ENCODE data around the gene LRRC56.

Gene LRRC56

GRCh38 chr11:557328-558132 lies 20.2 kb downstream of the LRRC56 start:
- Histone ChIP-seq H3K27ac (ENCODE audit: extremely low read depth, low read depth, low read length) (no peak overlapping the region), H3K9me3 (ENCODE audit: control insufficient read depth, insufficient read depth, low read depth, low read length) (no peaks in the 10 kb centered on the region), H3K36me3 (ENCODE audit: control insufficient read depth in 2 of 2, insufficient read depth in 1 of 2, low read length in 2 of 2) (peaks cover 0 to 7% of the 10 kb centered on the region in 2 experiments; a peak in 1 of 3 replicates), H3K4me3 (ENCODE audit: low read depth, low read length) (no peak overlapping the region), H3K4me1 (ENCODE audit: control insufficient read depth, insufficient read depth, low read length) (no peaks in the 10 kb centered on the region)
- ChIA-PET POLR2A (interaction anchor here (1.4 kb wide), 1 partner anchor 9 kb away, joined by 3 read pairs; no protein-coding TSS in a partner anchor), CTCF (interaction anchor here (0.6 to 1.1 kb wide), 2 partner anchors 8 to 36 kb away, joined by 3 read pairs; no protein-coding TSS in a partner anchor)
- no peak for TF ChIP-seq ZNF391 (tag by site-specific recombination; IDR thresholded peaks at IDR 0.05; ENCODE audit: borderline replicate concordance, low read depth)
- TF ChIP-seq GLIS1 (tag by site-specific recombination; IDR thresholded peaks at IDR 0.05): peak; percentile 28; the same call in 1 of the 2 replicates
- 0 out of 2 replicates have a peak, but pooled peaks have one; percentile 2 for TF ChIP-seq EGR2 (tag by site-specific recombination; IDR thresholded peaks at IDR 0.05; ENCODE audit: low read depth)

GRCh38 chr11:558503-558902 lies 21.2 kb downstream of the LRRC56 start:
- ChIA-PET CTCF (no interaction called here), POLR2A (interaction anchor here (0.5 to 2.3 kb wide), 3 partner anchors 17 to 173 kb away, joined by 3 to 19 read pairs (median 6); partner anchors contain the start of genes HRAS and PHRF1)
- Histone ChIP-seq H3K9me3 (ENCODE audit: control insufficient read depth, insufficient read depth, low read depth, low read length) (no peaks in the 10 kb centered on the region), H3K27ac (ENCODE audit: extremely low read depth, low read depth, low read length) (no peak overlapping the region), H3K4me1 (ENCODE audit: control insufficient read depth, insufficient read depth, low read length) (no peaks in the 10 kb centered on the region), H3K36me3 (ENCODE audit: control insufficient read depth in 2 of 2, insufficient read depth in 1 of 2, low read length in 2 of 2) (peaks cover 0 to 17% of the 10 kb centered on the region in 2 experiments; a peak in 1 of 3 replicates), H3K4me3 (ENCODE audit: low read depth, low read length) (no peak overlapping the region)
- TF ChIP-seq ZNF704 (tag by site-specific recombination; IDR thresholded peaks at IDR 0.05) (no peak), ZNF239 (tag by site-specific recombination; IDR thresholded peaks at IDR 0.05) (no peak), KLF8 (tag by site-specific recombination; IDR thresholded peaks at IDR 0.05) (0 out of 2 replicates have a peak, but pooled peaks have one; percentile 17)
- TF ChIP-seq, protein P1, sequence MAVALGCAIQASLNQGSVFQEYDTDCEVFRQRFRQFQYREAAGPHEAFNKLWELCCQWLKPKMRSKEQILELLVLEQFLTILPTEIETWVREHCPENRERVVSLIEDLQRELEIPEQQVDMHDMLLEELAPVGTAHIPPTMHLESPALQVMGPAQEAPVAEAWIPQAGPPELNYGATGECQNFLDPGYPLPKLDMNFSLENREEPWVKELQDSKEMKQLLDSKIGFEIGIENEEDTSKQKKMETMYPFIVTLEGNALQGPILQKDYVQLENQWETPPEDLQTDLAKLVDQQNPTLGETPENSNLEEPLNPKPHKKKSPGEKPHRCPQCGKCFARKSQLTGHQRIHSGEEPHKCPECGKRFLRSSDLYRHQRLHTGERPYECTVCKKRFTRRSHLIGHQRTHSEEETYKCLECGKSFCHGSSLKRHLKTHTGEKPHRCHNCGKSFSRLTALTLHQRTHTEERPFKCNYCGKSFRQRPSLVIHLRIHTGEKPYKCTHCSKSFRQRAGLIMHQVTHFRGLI (tag by site-specific recombination; IDR thresholded peaks at IDR 0.05): 0 out of 2 replicates have a peak, but pooled peaks have one; percentile 51

- Histone ChIP-seq H3K27ac (ENCODE audit: extremely low read depth, low read depth, low read length) (no peak overlapping the region), H3K36me3 (ENCODE audit: control insufficient read depth in 2 of 2, insufficient read depth in 1 of 2, low read length in 2 of 2) (peaks cover 0 to 23% of the 10 kb centered on the region in 2 experiments; a peak in 1 of 3 replicates), H3K4me1 (ENCODE audit: control insufficient read depth, insufficient read depth, low read length) (no peaks in the 10 kb centered on the region), H3K9me3 (ENCODE audit: control insufficient read depth, insufficient read depth, low read depth, low read length) (no peaks in the 10 kb centered on the region), H3K4me3 (ENCODE audit: low read depth, low read length) (no peak overlapping the region)
- ChIA-PET CTCF (interaction anchor here (0.8 to 1.2 kb wide), 2 partner anchors 167 to 168 kb away, joined by 3 read pairs; no protein-coding TSS in a partner anchor), POLR2A (interaction anchor here (0.5 to 2.3 kb wide), 4 partner anchors 10 to 173 kb away, joined by 3 to 19 read pairs (median 5); partner anchors contain the start of genes HRAS and PHRF1)
- TF ChIP-seq ZNF221 (tag by site-specific recombination; IDR thresholded peaks at IDR 0.05; ENCODE audit: borderline replicate concordance) (no peak), ZNF23 (tag by site-specific recombination; IDR thresholded peaks at IDR 0.05; ENCODE audit: borderline replicate concordance) (no peak), ZNF112 (tag by site-specific recombination; IDR thresholded peaks at IDR 0.05) (no peak), ZNF391 (tag by site-specific recombination; IDR thresholded peaks at IDR 0.05; ENCODE audit: borderline replicate concordance, low read depth) (no peak), ZNF560 (tag by site-specific recombination; IDR thresholded peaks at IDR 0.05; ENCODE audit: borderline replicate concordance) (no peak), ZNF704 (tag by site-specific recombination; IDR thresholded peaks at IDR 0.05) (no peak), ZNF18 (tag by site-specific recombination; IDR thresholded peaks at IDR 0.05) (no peak), ZNF354C (tag by site-specific recombination; IDR thresholded peaks at IDR 0.05; ENCODE audit: borderline replicate concordance, low read depth) (no peak), ZNF654 (tag by site-specific recombination; IDR thresholded peaks at IDR 0.05; ENCODE audit: low read depth) (no peak), ZNF792 (tag by site-specific recombination; IDR thresholded peaks at IDR 0.05) (no peak)
- TF ChIP-seq, protein P2, sequence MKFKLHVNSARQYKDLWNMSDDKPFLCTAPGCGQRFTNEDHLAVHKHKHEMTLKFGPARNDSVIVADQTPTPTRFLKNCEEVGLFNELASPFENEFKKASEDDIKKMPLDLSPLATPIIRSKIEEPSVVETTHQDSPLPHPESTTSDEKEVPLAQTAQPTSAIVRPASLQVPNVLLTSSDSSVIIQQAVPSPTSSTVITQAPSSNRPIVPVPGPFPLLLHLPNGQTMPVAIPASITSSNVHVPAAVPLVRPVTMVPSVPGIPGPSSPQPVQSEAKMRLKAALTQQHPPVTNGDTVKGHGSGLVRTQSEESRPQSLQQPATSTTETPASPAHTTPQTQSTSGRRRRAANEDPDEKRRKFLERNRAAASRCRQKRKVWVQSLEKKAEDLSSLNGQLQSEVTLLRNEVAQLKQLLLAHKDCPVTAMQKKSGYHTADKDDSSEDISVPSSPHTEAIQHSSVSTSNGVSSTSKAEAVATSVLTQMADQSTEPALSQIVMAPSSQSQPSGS (tag by site-specific recombination; IDR thresholded peaks at IDR 0.05; ENCODE audit: low read depth): no peak
Measured at GRCh38 chr11:559020-559620, 21.8 kb downstream of the LRRC56 start.

Data from HEK293 (cell line).